Measurements from ENCODE around the gene ANO8.

DNA sequence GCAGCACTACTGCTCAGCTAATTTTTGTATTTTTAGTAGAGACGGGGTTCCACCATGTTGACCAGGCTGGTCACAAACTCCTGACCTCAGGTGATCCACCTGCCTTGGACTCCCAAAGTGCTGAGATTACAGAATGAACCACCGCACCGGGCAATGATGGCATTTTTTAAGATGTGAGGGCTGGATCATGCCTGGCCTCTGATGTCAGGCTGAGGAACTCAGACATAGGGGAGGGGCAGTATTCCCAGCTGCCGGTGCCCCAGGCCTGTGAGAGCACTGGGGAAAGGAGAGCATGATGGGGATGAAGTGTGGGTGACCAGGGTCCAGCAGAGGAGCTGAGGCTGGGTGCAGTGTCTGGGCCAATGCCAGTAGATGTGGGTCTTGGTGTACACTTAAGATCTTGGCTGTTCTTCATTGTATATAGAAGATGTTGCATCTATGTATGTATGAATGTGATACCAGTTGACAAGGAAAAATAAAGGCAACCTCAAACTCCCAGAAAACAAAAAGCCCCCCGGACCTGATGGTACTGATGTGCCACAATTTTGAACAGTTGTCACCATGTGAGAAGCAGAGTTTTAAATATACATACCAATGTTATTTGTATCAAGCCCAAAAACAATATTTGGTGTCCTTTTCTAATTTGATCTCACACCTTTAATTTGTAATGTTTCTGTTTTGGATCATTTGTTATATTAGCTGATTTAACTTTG lies 45.9 kb upstream of the ANO8 start:
- TF ChIP-seq POLR2A (IDR thresholded peaks at IDR 0.05; ENCODE audit: low read depth, low read length) (no peak), TAF1 (IDR thresholded peaks at IDR 0.05; ENCODE audit: low read depth, low read length) (no peak), PAX5 (IDR thresholded peaks at IDR 0.05; ENCODE audit: insufficient read depth, low read length, severe bottlenecking) (no peak), POU2F2 (IDR thresholded peaks at IDR 0.05; ENCODE audit: low read depth, low read length) (no peak), POLR2AphosphoS5 (IDR thresholded peaks at IDR 0.05; ENCODE audit: low read depth, low read length) (no peak)
